HEK293 (cell line): ENCODE results near the gene MCTS1.

ENCODE experiments used
- HIC1 ChIP-seq: fragments of 450-650 bp; formaldehyde crosslinking; IDR thresholded peaks from 2 replicates; pipeline ENCODE4 v1.5.1; 2016; ENCODE audit warnings: missing biosample characterization, missing genetic modification characterization
- MEIS1 ChIP-seq: sonication (generic); formaldehyde crosslinking; IDR thresholded peaks from 2 replicates; pipeline ENCODE4 v1.8.1; 2022; ENCODE audit warnings: missing genetic modification reagents, mild to moderate bottlenecking, borderline replicate concordance
- PRDM6 ChIP-seq: fragments of 450-650 bp; formaldehyde crosslinking; IDR thresholded peaks from 2 replicates; pipeline ENCODE4 v1.5.1; 2017; ENCODE audit warnings: missing biosample characterization, missing genetic modification characterization
- YY1 ChIP-seq: fragments of 450-650 bp; formaldehyde crosslinking; IDR thresholded peaks from 2 replicates; pipeline ENCODE4 v1.5.1; 2018; ENCODE audit warnings: missing biosample characterization, missing genetic modification characterization
- YY2 ChIP-seq: fragments of 450-650 bp; formaldehyde crosslinking; IDR thresholded peaks from 2 replicates; pipeline ENCODE4 v1.5.1; 2016; ENCODE audit warnings: missing biosample characterization, missing genetic modification characterization
- ZBTB44 ChIP-seq: fragments of 450-650 bp; IDR thresholded peaks from 2 replicates; pipeline ENCODE4 v1.5.1; 2018; ENCODE audit warnings: missing biosample characterization, mild to moderate bottlenecking, missing genetic modification characterization
- ZBTB6 ChIP-seq: fragments of 450-650 bp; formaldehyde crosslinking; IDR thresholded peaks from 2 replicates; pipeline ENCODE4 v1.5.1; 2017; ENCODE audit warnings: missing biosample characterization, missing genetic modification characterization
- ZEB2 ChIP-seq: fragments of 450-650 bp; formaldehyde crosslinking; IDR thresholded peaks from 2 replicates; pipeline ENCODE4 v1.5.1; 2016; ENCODE audit warnings: missing biosample characterization, missing genetic modification characterization
- ZFHX2 ChIP-seq: fragments of 450-650 bp; formaldehyde crosslinking; conservative IDR thresholded peaks from 2 replicates; pipeline ENCODE4 v1.5.1; 2016; ENCODE audit warnings: missing biosample characterization, missing genetic modification characterization
- ZIC2 ChIP-seq: fragments of 450-650 bp; formaldehyde crosslinking; IDR thresholded peaks from 2 replicates; pipeline ENCODE4 v1.5.1; 2016; ENCODE audit warnings: missing biosample characterization, missing genetic modification characterization
- ZNF138 ChIP-seq: fragments of 450-650 bp; formaldehyde crosslinking; IDR thresholded peaks from 2 replicates; pipeline ENCODE4 v1.5.1; 2016; ENCODE audit warnings: missing biosample characterization, missing genetic modification characterization, borderline replicate concordance
- ZNF146 ChIP-seq: fragments of 450-650 bp; formaldehyde crosslinking; IDR thresholded peaks from 2 replicates; pipeline ENCODE4 v1.5.1; 2016; ENCODE audit warnings: missing biosample characterization, missing genetic modification characterization
- ZNF174 ChIP-seq: fragments of 450-650 bp; formaldehyde crosslinking; IDR thresholded peaks from 2 replicates; pipeline ENCODE4 v1.5.0; 2017; ENCODE audit warnings: missing biosample characterization, mild to moderate bottlenecking, missing genetic modification characterization
- ZNF324 ChIP-seq: fragments of 450-650 bp; formaldehyde crosslinking; IDR thresholded peaks from 2 replicates; pipeline ENCODE4 v1.5.1; 2016; ENCODE audit warnings: missing biosample characterization, missing genetic modification characterization
- ZNF37A ChIP-seq: fragments of 450-650 bp; IDR thresholded peaks from 2 replicates; pipeline ENCODE4 v1.5.1; 2018; ENCODE audit warnings: missing biosample characterization, missing genetic modification characterization
- ZNF398 ChIP-seq: fragments of 450-650 bp; formaldehyde crosslinking; IDR thresholded peaks from 2 replicates; pipeline ENCODE4 v1.5.1; 2017; ENCODE audit warnings: missing biosample characterization, missing genetic modification characterization
- ZNF426 ChIP-seq: fragments of 450-650 bp; formaldehyde crosslinking; IDR thresholded peaks from 2 replicates; pipeline ENCODE4 v1.5.1; 2017; ENCODE audit warnings: missing biosample characterization, missing genetic modification characterization, mild to moderate bottlenecking, inconsistent platforms, moderate library complexity
- ZNF518A ChIP-seq: fragments of 450-650 bp; formaldehyde crosslinking; conservative IDR thresholded peaks from 2 replicates; pipeline ENCODE4 v1.5.1; 2016; ENCODE audit warnings: low read depth, missing biosample characterization, missing genetic modification characterization
- ZNF544 ChIP-seq: fragments of 450-650 bp; formaldehyde crosslinking; IDR thresholded peaks from 2 replicates; pipeline ENCODE4 v1.5.0; 2017; ENCODE audit warnings: missing biosample characterization, missing genetic modification characterization
- ZNF549 ChIP-seq: fragments of 450-650 bp; IDR thresholded peaks from 2 replicates; pipeline ENCODE4 v1.5.1; 2018; ENCODE audit warnings: missing biosample characterization, missing genetic modification characterization, mild to moderate bottlenecking, inconsistent platforms, moderate library complexity
- ZNF704 ChIP-seq: fragments of 450-650 bp; formaldehyde crosslinking; IDR thresholded peaks from 2 replicates; pipeline ENCODE4 v1.5.1; 2016; ENCODE audit warnings: missing biosample characterization, missing genetic modification characterization
- ZNF785 ChIP-seq: fragments of 450-650 bp; formaldehyde crosslinking; IDR thresholded peaks from 2 replicates; pipeline ENCODE4 v1.5.1; 2016; ENCODE audit warnings: missing biosample characterization, missing genetic modification characterization
- ZSCAN16 ChIP-seq: fragments of 450-650 bp; formaldehyde crosslinking; IDR thresholded peaks from 2 replicates; pipeline ENCODE4 v1.5.1; 2016; ENCODE audit warnings: missing biosample characterization, missing genetic modification characterization
- ZSCAN30 ChIP-seq: fragments of 450-650 bp; IDR thresholded peaks from 2 replicates; pipeline ENCODE4 v1.5.1; 2018; ENCODE audit warnings: missing biosample characterization, mild to moderate bottlenecking, missing genetic modification characterization, moderate library complexity

Gene MCTS1

GRCh38 chrX:120560842-120561633 lies 42.9 kb upstream of the MCTS1 start, which contains the start of gene CUL4B (continued):
- TF ChIP-seq ZNF398 (tag by site-specific recombination), result peak; percentile 98
- peak; percentile 69 for TF ChIP-seq HIC1 (tag by site-specific recombination)
- no peak for TF ChIP-seq ZSCAN16 (tag by site-specific recombination)
- TF ChIP-seq PRDM6 (tag by site-specific recombination), result no peak
- no peak for TF ChIP-seq ZNF146 (tag by site-specific recombination)
- 0 out of 2 replicates have a peak, but pooled peaks have one; percentile 39 for TF ChIP-seq YY2
- TF ChIP-seq ZFHX2, result peak; percentile 72
- TF ChIP-seq ZEB2 (tag by site-specific recombination), result peak; percentile 91
- no peak for TF ChIP-seq ZNF549 (tag by site-specific recombination)
- no peak for TF ChIP-seq ZNF544
- TF ChIP-seq ZNF37A (tag by site-specific recombination), result no peak
- TF ChIP-seq YY1, result 0 out of 2 replicates have a peak, but pooled peaks have one; percentile 64
- TF ChIP-seq ZNF785 (tag by site-specific recombination), result peak; percentile 38; the same call in 1 of the 2 replicates
- TF ChIP-seq ZSCAN30 (tag by site-specific recombination), result peak; percentile 38; the same call in 1 of the 2 replicates
- TF ChIP-seq ZIC2 (tag by site-specific recombination), result peak; percentile 45; the same call in 1 of the 2 replicates
- no peak for TF ChIP-seq MEIS1 (CRISPR knock-in tag)
- no peak for TF ChIP-seq ZBTB44
- TF ChIP-seq ZNF138 (tag by site-specific recombination), result no peak
- TF ChIP-seq ZBTB6 (tag by site-specific recombination), result 0 out of 2 replicates have a peak, but pooled peaks have one; percentile 17
- peak; percentile 59 for TF ChIP-seq ZNF518A
- peak; percentile 54; the same call in 1 of the 2 replicates for TF ChIP-seq ZNF324 (tag by site-specific recombination)
- no peak for TF ChIP-seq ZNF174 (tag by site-specific recombination)
- no peak for TF ChIP-seq ZNF704 (tag by site-specific recombination)
- no peak for TF ChIP-seq ZNF426 (tag by site-specific recombination)
